Neural cell (in vitro differentiated cells): Measurements from ENCODE around the gene SERPINA9. TPM values are rescaled to one million over a fixed set of nuclear protein-coding genes. Genes with fewer than 3 reads are reported as not detected.

Experiments used
- H2AFZ ChIP-seq: fragments of 200-600, 300-800 bp; sonication (generic), shearing (Covaris generic); 2 replicates; pipeline ENCODE4 v1.6.0; 2014; ENCODE audit warnings: low read depth, mild to moderate bottlenecking, antibody characterized with exemption, low read length, moderate library complexity
- H3F3A ChIP-seq: fragments of 200-600 bp; shearing (Covaris generic); 2 replicates; pipeline ENCODE4 v1.6.1; 2016; ENCODE audit warnings: mild to moderate bottlenecking, moderate library complexity, mixed read lengths, antibody characterized with exemption, low read length; ENCODE audit not compliant: insufficient read depth, poor library complexity, severe bottlenecking
- H3K27ac ChIP-seq: fragments of 200-600, 300-800 bp; sonication (generic), shearing (Covaris generic); 2 replicates; pipeline ENCODE4 v1.5.1; 2014; ENCODE audit warnings: mild to moderate bottlenecking, low read length, moderate library complexity
- H3K27me3 ChIP-seq: fragments of 300-800, 200-600 bp; sonication (generic), shearing (Covaris generic); 2 replicates; pipeline ENCODE4 v1.6.0; 2014; ENCODE audit warnings: mild to moderate bottlenecking, low read depth, low read length, moderate library complexity; ENCODE audit not compliant: insufficient read depth
- H3K36me3 ChIP-seq: fragments of 300-800, 200-600 bp; sonication (generic), shearing (Covaris generic); 2 replicates; pipeline ENCODE4 v1.5.1; 2014; ENCODE audit warnings: mild to moderate bottlenecking, antibody characterized with exemption, low read length, moderate library complexity; ENCODE audit not compliant: insufficient read depth
- H3K4me2 ChIP-seq: fragments of 300-800, 200-600 bp; sonication (generic), shearing (Covaris generic); 2 replicates; pipeline ENCODE4 v1.6.0; 2014; ENCODE audit warnings: mild to moderate bottlenecking, low read length
- H3K4me3 ChIP-seq: fragments of 300-800, 200-600 bp; sonication (generic), shearing (Covaris generic); 2 replicates; pipeline ENCODE4 v1.5.1; 2014; ENCODE audit warnings: mild to moderate bottlenecking, low read length, moderate library complexity
- H3K79me2 ChIP-seq: fragments of 200-600 bp; shearing (Covaris generic); replicated peaks from 2 replicates; pipeline ENCODE4 v1.6.0; 2014; ENCODE audit warnings: mild to moderate bottlenecking, low read length, moderate library complexity; ENCODE audit not compliant: insufficient read depth
- H3K9ac ChIP-seq: fragments of 300-800, 200-600 bp; sonication (generic), shearing (Covaris generic); 2 replicates; pipeline ENCODE4 v1.6.1; 2016; ENCODE audit warnings: mild to moderate bottlenecking, low read length, mixed read lengths
- H3K9me2 ChIP-seq: fragments of 200-600 bp; shearing (Covaris generic); 2 replicates; pipeline ENCODE4 v1.6.1; 2016; ENCODE audit warnings: mild to moderate bottlenecking, low read length, mixed read lengths; ENCODE audit not compliant: insufficient read depth
- H3K9me3 ChIP-seq: fragments of 200-600, 300-800 bp; sonication (generic), shearing (Covaris generic); 2 replicates; pipeline ENCODE4 v1.6.1; 2016; ENCODE audit warnings: mild to moderate bottlenecking, mixed run types, low read length, moderate library complexity, mixed read lengths
- H4K20me1 ChIP-seq: fragments of 200-600 bp; shearing (Covaris generic); 2 replicates; pipeline ENCODE4 v1.6.1; 2016; ENCODE audit warnings: mild to moderate bottlenecking, mixed run types; ENCODE audit not compliant: insufficient read depth
- EP300 ChIP-seq: fragments of 450-650 bp; conservative IDR thresholded peaks from 2 replicates; pipeline ENCODE4 v1.6.1; 2014; ENCODE audit warnings: antibody characterized with exemption, mild to moderate bottlenecking, moderate library complexity; ENCODE audit not compliant: poor library complexity, severe bottlenecking
- EZH2 ChIP-seq: fragments of 200-600, 300-800 bp; shearing (Covaris generic), sonication (generic); IDR thresholded peaks from 2 replicates; pipeline ENCODE4 v1.6.1; 2014; ENCODE audit warnings: antibody characterized with exemption, low read length, borderline replicate concordance, mild to moderate bottlenecking; ENCODE audit not compliant: insufficient read depth, poor library complexity, severe bottlenecking
- MXI1 ChIP-seq: fragments of 450-650 bp; conservative IDR thresholded peaks from 2 replicates; pipeline ENCODE4 v1.6.1; 2014; ENCODE audit warnings: antibody characterized with exemption, mild to moderate bottlenecking; ENCODE audit not compliant: poor library complexity, severe bottlenecking
- POLR2AphosphoS5 ChIP-seq: IDR thresholded peaks from 2 replicates; pipeline ENCODE4 v1.6.1; 2012
- RAD21 ChIP-seq: fragments of 450-650 bp; conservative IDR thresholded peaks from 2 replicates; pipeline ENCODE4 v1.6.1; 2014; ENCODE audit warnings: antibody characterized with exemption, mild to moderate bottlenecking, moderate library complexity
- SMC3 ChIP-seq: fragments of 450-650 bp; conservative IDR thresholded peaks from 2 replicates; pipeline ENCODE4 v1.6.1; 2014; ENCODE audit warnings: antibody characterized with exemption, mild to moderate bottlenecking, moderate library complexity; ENCODE audit not compliant: poor library complexity
- TAF1 ChIP-seq: IDR thresholded peaks from 2 replicates; pipeline ENCODE4 v1.6.1; 2012; ENCODE audit warnings: low read depth
- polyA plus RNA-seq: library from polyadenylated mRNA; depleted of rRNA; stranded (reverse); fragments of >200 nt; gene quantifications from 2 replicates; pipeline ENCODE4 v1.2.3, GENCODE V29; 2014
- TF ChIP-seq, protein P1 (sequence below): IDR thresholded peaks from 2 replicates; pipeline ENCODE4 v1.6.1; 2012; ENCODE audit warnings: borderline replicate concordance
- TF ChIP-seq, protein P2 (sequence below): fragments of 450-650 bp; IDR thresholded peaks from 2 replicates; pipeline ENCODE4 v1.5.1; 2014; ENCODE audit warnings: antibody characterized with exemption, mild to moderate bottlenecking, moderate library complexity; ENCODE audit not compliant: poor library complexity, severe bottlenecking

Gene SERPINA9
- polyA plus RNA-seq, 1 donor from 2014 or later = not detected

- H3K9me3 ChIP-seq = no peaks in the 10 kb centered on the region
- no peak overlapping the region for H3K4me2 ChIP-seq
- H2AFZ ChIP-seq = no peak overlapping the region
- TF ChIP-seq EZH2 = no peak
- no peak for TF ChIP-seq POLR2AphosphoS5
- TF ChIP-seq TAF1 = no peak
- no peak for TF ChIP-seq SMC3
- TF ChIP-seq EP300 = no peak
- TF ChIP-seq RAD21 = no peak
- TF ChIP-seq, protein P1, sequence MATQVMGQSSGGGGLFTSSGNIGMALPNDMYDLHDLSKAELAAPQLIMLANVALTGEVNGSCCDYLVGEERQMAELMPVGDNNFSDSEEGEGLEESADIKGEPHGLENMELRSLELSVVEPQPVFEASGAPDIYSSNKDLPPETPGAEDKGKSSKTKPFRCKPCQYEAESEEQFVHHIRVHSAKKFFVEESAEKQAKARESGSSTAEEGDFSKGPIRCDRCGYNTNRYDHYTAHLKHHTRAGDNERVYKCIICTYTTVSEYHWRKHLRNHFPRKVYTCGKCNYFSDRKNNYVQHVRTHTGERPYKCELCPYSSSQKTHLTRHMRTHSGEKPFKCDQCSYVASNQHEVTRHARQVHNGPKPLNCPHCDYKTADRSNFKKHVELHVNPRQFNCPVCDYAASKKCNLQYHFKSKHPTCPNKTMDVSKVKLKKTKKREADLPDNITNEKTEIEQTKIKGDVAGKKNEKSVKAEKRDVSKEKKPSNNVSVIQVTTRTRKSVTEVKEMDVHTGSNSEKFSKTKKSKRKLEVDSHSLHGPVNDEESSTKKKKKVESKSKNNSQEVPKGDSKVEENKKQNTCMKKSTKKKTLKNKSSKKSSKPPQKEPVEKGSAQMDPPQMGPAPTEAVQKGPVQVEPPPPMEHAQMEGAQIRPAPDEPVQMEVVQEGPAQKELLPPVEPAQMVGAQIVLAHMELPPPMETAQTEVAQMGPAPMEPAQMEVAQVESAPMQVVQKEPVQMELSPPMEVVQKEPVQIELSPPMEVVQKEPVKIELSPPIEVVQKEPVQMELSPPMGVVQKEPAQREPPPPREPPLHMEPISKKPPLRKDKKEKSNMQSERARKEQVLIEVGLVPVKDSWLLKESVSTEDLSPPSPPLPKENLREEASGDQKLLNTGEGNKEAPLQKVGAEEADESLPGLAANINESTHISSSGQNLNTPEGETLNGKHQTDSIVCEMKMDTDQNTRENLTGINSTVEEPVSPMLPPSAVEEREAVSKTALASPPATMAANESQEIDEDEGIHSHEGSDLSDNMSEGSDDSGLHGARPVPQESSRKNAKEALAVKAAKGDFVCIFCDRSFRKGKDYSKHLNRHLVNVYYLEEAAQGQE = no peak
- TF ChIP-seq, protein P2, sequence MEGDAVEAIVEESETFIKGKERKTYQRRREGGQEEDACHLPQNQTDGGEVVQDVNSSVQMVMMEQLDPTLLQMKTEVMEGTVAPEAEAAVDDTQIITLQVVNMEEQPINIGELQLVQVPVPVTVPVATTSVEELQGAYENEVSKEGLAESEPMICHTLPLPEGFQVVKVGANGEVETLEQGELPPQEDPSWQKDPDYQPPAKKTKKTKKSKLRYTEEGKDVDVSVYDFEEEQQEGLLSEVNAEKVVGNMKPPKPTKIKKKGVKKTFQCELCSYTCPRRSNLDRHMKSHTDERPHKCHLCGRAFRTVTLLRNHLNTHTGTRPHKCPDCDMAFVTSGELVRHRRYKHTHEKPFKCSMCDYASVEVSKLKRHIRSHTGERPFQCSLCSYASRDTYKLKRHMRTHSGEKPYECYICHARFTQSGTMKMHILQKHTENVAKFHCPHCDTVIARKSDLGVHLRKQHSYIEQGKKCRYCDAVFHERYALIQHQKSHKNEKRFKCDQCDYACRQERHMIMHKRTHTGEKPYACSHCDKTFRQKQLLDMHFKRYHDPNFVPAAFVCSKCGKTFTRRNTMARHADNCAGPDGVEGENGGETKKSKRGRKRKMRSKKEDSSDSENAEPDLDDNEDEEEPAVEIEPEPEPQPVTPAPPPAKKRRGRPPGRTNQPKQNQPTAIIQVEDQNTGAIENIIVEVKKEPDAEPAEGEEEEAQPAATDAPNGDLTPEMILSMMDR = no peak
- TF ChIP-seq MXI1 = no peak
- no peaks in the 10 kb centered on the region for H4K20me1 ChIP-seq
- no peaks in the 10 kb centered on the region for H3K79me2 ChIP-seq
- no peaks in the 10 kb centered on the region for H3F3A ChIP-seq
- H3K9ac ChIP-seq = no peak overlapping the region
- no peak overlapping the region for H3K4me3 ChIP-seq
- no peaks in the 10 kb centered on the region for H3K27me3 ChIP-seq
- H3K27ac ChIP-seq = no peak overlapping the region
- H3K36me3 ChIP-seq = no peaks in the 10 kb centered on the region
- no peaks in the 10 kb centered on the region for H3K9me2 ChIP-seq
Measured at GRCh38 chr14:94471045-94471444, 5.0 kb downstream of the SERPINA9 start.

DNA sequence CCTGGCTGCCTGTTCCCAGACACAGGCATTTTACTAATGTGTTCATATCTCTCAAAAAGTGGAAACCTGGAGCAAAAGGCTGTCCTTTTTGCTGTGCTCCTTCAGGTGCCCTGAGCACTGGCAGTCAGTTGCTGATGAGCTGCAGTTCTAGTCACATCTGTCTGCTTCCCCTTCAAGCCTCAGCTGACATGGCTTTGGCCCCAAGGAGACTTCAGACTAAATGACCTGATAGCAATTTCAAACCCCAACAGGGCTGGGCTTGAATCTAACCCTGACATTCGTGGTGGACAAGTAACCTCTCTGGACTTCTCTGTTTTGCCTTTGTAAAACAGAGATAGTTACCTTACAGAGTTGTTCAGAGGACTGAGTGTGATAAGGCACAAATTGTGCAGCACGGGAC, 5.7 kb downstream of the SERPINA9 start:
- no peaks in the 10 kb centered on the region for H3K36me3 ChIP-seq
- H3K27ac ChIP-seq = no peak overlapping the region
- H2AFZ ChIP-seq = no peak overlapping the region
- no peak overlapping the region for H3K4me3 ChIP-seq
- no peak overlapping the region for H3K9ac ChIP-seq
- no peaks in the 10 kb centered on the region for H3K79me2 ChIP-seq
- no peaks in the 10 kb centered on the region for H3F3A ChIP-seq
- TF ChIP-seq, protein P2 = no peak
- TF ChIP-seq EZH2 (no peak), POLR2AphosphoS5 (no peak), SMC3 (no peak), EP300 (no peak), RAD21 (no peak)
- TF ChIP-seq, protein P1 = no peak
- no peaks in the 10 kb centered on the region for H3K9me2 ChIP-seq
- no peaks in the 10 kb centered on the region for H3K27me3 ChIP-seq
- H3K4me2 ChIP-seq = no peak overlapping the region
- no peaks in the 10 kb centered on the region for H3K9me3 ChIP-seq
- H4K20me1 ChIP-seq = no peaks in the 10 kb centered on the region
